D721Med (cell line): ENCODE results near the gene GNL2.

Experiments used
- DNase-seq: peaks from one replicate; pipeline ENCODE4 v3.0.0; 2011; ENCODE audit warnings: low spot score; ENCODE audit not compliant: insufficient read length
- FAIRE-seq: peaks from 2 replicates; lab custom pipeline; 2011; peaks lifted over from hg19 to GRCh38; lab: Jason Lieb, UNC
- TF ChIP-seq, protein P1 (sequence below): IDR thresholded peaks from 2 replicates; pipeline ENCODE4 v1.5.1; 2012; ENCODE audit warnings: mild to moderate bottlenecking, control low read depth; ENCODE audit not compliant: insufficient read depth; ENCODE audit errors: missing control alignments

GNL2 gene

DNA sequence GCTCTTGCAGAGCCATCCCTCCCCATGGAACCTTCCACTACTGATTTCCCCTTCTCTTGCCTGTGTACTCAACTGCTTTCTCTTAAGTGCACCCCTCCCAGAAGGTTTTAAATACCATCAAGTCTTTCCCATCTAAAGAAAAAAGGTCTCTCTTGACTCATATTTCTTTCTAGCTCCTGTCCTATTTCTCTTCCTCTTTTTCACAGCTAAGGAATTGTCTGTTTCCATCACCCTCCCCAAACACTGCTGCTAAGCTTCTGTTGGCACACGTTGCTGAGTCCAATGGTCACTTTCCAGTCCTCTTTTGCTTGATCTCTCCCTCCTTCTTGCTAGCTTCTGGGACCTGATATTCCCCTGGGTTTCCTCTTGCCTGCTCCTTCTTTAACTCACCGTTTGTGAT, 13.3 kb upstream of the GNL2 start:
- no peak for DNase-seq

DNA sequence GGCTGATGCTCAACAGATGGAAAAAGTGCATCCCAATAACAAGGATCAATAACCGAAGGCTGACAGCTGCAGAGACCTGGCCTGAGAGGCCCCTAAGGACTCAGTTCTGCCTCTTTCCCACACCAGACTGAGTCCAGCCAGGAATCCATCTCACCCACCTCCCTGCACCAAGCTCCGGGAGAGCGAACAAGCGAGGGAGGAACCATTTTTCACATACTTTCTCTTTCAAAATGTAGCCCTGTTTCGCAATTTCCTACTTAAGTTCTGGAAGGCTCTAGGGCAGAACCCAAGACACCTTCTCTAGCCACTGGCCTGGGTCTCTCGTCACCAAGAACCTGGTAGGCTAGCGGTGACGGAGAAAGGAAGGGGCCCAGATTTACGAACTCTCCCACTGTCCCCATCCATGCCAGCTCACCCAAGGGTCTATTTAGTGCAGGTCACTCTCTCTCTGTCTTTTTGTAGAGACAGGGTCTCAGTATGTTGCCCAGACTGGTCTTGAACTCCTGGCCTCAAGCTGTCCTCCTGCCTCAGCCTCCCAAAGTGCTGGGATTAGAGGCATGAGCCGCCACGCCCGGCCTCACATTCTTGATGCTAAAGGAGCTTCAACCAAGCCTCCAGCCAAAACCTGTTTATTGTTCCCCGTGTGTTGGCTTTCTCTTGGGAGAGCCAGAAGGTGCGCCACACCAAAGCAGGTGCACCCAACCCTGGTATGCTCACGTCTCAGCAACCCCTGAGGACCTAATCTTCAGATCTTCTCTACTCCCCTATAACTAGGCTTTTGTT, 10.9 kb upstream of the GNL2 start:
- DNase-seq, result no peak
- FAIRE-seq, result no peak

More for the DNA sequence above, 13.3 kb upstream of the GNL2 start:
- TF ChIP-seq, protein P1, sequence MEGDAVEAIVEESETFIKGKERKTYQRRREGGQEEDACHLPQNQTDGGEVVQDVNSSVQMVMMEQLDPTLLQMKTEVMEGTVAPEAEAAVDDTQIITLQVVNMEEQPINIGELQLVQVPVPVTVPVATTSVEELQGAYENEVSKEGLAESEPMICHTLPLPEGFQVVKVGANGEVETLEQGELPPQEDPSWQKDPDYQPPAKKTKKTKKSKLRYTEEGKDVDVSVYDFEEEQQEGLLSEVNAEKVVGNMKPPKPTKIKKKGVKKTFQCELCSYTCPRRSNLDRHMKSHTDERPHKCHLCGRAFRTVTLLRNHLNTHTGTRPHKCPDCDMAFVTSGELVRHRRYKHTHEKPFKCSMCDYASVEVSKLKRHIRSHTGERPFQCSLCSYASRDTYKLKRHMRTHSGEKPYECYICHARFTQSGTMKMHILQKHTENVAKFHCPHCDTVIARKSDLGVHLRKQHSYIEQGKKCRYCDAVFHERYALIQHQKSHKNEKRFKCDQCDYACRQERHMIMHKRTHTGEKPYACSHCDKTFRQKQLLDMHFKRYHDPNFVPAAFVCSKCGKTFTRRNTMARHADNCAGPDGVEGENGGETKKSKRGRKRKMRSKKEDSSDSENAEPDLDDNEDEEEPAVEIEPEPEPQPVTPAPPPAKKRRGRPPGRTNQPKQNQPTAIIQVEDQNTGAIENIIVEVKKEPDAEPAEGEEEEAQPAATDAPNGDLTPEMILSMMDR, result no peak
- FAIRE-seq, result no peak

DNA sequence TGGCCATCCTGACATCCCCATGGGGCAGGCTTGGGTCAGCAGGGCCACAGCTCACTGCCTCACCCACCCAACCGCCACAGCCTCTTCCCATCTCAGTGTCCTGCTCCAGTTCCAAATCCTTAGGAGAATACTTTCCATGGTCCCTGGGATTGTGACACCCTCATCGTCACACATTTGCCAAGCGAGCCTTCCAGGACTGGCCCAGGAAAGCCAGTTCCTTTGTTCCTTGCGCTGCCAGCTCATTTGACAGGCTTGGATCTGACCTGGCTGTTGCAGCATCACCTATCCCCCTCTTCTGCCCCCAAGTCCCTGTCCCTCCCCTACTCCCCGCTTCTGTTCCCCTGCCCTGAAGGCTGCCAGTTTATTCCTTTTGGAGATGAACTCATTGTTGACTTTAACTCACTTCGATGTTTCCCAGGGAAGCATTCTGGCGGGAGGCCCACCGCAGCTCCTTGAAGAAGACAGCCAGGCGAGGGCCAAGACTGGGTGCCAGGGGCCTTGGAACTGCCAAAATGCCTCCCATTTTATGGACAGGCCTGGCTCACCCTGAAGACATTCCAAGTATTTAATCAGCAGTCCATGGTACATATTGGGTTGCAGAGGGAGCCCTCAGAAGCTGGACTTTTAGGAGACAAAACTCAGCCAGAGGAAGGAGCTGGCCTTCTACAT, 10.2 kb upstream of the GNL2 start:
- DNase-seq (no peak), FAIRE-seq (no peak)
- TF ChIP-seq, protein P1, result no peak

More for the DNA sequence above, 10.9 kb upstream of the GNL2 start:
- TF ChIP-seq, protein P1, result no peak

DNA sequence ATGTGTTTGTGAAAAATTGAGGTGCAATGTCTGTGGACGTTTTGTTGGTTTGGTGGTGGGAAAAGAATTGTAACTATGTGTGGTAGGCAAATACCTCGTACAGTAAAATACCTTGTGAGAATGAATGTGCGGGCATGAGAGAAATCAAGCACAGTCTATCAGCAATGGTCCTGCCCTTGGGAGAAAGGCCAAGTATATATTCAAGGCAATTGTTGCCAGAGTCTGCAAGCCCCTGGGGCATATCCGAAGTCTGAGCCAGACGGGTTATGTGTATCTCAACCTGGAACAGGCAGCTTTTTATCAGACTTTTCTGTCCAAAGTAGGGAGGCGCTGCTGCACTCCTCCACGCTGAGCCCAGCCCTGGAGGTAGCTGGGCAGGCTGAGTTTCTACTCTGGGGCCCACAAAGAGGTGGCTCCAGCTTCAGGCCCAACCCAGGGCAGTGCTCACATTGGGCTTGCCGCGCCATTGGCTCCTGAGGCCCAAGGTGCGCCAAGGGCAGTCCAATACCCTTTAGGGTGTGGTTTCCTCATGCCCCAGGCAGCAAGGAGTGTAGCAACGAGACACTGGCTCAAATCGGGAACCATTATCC, 9.4 kb upstream of the GNL2 start:
- FAIRE-seq (no peak), DNase-seq (no peak)
- TF ChIP-seq, protein P1, result no peak

DNA sequence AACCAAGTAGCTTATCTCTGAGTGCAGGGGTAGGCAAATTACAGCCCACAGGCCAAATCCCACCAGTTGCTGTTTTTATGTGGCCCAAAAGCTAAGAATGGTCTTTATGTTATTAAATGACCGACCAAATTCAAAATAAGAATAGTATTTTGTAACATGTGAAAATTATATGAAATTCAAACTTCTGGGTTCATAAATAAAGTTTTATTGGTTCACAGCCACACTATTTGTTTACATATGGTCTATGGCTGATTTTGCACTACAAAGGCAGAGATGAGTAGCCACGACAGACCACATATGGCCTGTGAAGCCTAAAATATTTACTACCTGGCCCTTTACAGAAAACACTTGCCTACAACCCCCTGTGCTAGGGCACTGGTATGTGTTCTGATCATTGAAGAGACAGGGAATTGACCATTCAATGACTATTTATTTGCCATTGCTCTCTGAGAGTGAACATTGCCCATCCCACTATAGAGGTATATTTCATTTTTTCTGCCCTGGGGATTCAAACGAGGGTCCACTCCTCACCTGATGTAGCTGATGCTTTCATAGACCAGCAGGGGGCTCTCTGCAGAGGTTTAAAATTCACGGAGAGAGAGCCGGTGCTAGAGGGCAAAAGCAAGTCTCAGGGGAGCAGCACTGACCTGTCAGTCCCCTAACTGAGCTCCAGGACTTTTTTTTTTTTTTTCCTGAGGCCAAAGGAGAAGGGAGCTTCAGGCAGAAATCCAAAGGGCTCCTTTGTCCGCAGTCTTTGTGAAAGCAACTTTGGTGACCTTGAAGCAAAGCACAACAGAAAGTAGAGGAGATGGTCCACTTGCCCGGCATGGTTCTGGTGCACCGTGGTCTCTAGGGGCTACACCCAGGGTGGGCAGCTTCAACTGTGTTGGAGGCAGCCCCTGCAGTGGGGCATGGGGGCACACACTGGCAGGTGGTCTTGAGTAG, 7.3 kb upstream of the GNL2 start:
- DNase-seq (peak; percentile 66), FAIRE-seq (peak; percentile 44)
- TF ChIP-seq, protein P1, result peak; percentile 69

DNA sequence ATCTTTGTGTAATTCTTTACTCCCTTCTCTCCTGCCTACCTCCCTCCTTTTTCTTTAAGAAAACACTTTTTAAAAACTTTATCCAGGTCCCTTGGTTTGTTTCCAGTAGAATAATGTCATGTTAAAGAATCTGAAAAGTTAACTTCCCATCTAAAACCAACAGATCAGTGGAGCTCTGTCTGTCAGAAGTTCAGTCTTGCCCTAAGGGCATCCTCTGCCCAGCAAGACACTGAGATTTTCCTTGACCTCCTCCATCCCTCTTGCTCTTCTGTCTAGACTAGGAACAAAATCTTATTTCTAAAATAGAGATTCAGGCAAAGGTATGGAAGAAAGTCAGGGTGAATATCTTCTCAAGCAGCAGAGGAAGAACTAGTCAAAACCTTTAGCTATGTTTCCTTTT, 5.7 kb upstream of the GNL2 start:
- TF ChIP-seq, protein P1, result no peak
- FAIRE-seq (no peak), DNase-seq (no peak)
